K562 treated with DMSO at 1 percent for 48 hours (cell line): Measurements from ENCODE around the gene ADAMTS13. TPM values are rescaled to one million over a fixed set of nuclear protein-coding genes. Genes with fewer than 3 reads are reported as not detected.

ENCODE experiments used
- total RNA-seq: library from RNA; unstranded; fragments of 300-600 nt; gene quantifications from 2 replicates; pipeline ENCODE4 v1.2.3, GENCODE V29; 2022; ENCODE audit warnings: low replicate concordance; ENCODE audit errors: extremely low read depth

Gene ADAMTS13
- total RNA-seq, result not detected in 2 replicates

GRCh38 chr9:133421615-133422542 is at the start of gene ADAMTS13:
Gene ADAMTS13, plus strand, starts transcription at chr9:133422367. Its CDS starts 77 bp downstream, at chr9:133422444.

GRCh38 chr9:133375724-133376654 is 46.2 kb upstream of the ADAMTS13 start, which contains the start of the genes STKLD1 and SURF4:
Gene STKLD1, plus strand, starts transcription at chr9:133376366. Its CDS starts 108 bp downstream, at chr9:133376474.
Gene SURF4, minus strand, starts transcription at chr9:133376060. Its CDS starts 91 bp downstream, at chr9:133375969.

GRCh38 chr9:133417541-133418461 is 4.4 kb upstream of the ADAMTS13 start, which contains the start of gene REXO4:
Gene REXO4, minus strand, starts transcription at chr9:133418010. Its CDS starts 166 bp downstream, at chr9:133417844.

GRCh38 chr9:133459476-133460404 is 37.6 kb downstream of the ADAMTS13 start, which contains the start of gene CACFD1:
Gene CACFD1, plus strand, starts transcription at chr9:133459978. Its CDS starts 89 bp downstream, at chr9:133460067.

GRCh38 chr9:133478851-133479711 is 56.9 kb downstream of the ADAMTS13 start, which contains the start of gene SLC2A6:
Gene SLC2A6, minus strand, starts transcription at chr9:133479099. Its CDS starts 40 bp downstream, at chr9:133479059.

Other genes with a start within 250 kb of the ADAMTS13 start
- not detected in 2 replicates for gene OBP2B, start 213.1 kb upstream of the ADAMTS13 start, total RNA-seq
- gene ABO, start 147.2 kb upstream of the ADAMTS13 start, total RNA-seq, result not detected in 2 replicates
- gene SURF6, start 86.2 kb upstream of the ADAMTS13 start, total RNA-seq, result not detected in 2 replicates
- gene MED22, start 74.2 kb upstream of the ADAMTS13 start, total RNA-seq, result not detected in 2 replicates
- 3,158 and 3,735 TPM in 2 replicates for gene RPL7A, start 74.1 kb upstream of the ADAMTS13 start, total RNA-seq
- gene SURF1, start 65.9 kb upstream of the ADAMTS13 start, total RNA-seq, result not detected in 2 replicates
- not detected in 2 replicates for gene SURF2, start 65.8 kb upstream of the ADAMTS13 start, total RNA-seq
- gene SURF4, start 46.3 kb upstream of the ADAMTS13 start, total RNA-seq, result 175 TPM in 1 of 2 replicates, not detected in the other
- not detected in 2 replicates for gene STKLD1, start 46.0 kb upstream of the ADAMTS13 start, total RNA-seq
- gene REXO4, start 4.4 kb upstream of the ADAMTS13 start, total RNA-seq, result not detected in 2 replicates
- gene CACFD1, start 37.6 kb downstream of the ADAMTS13 start, total RNA-seq, result not detected in 2 replicates
- not detected in 2 replicates for gene SLC2A6, start 56.7 kb downstream of the ADAMTS13 start, total RNA-seq
- not detected in 2 replicates for gene MYMK, start 102.6 kb downstream of the ADAMTS13 start, total RNA-seq
- not detected in 2 replicates for gene ADAMTSL2, start 112.3 kb downstream of the ADAMTS13 start, total RNA-seq
- not detected in 2 replicates for gene FAM163B, start 187.0 kb downstream of the ADAMTS13 start, total RNA-seq
- not detected in 2 replicates for gene DBH, start 214.0 kb downstream of the ADAMTS13 start, total RNA-seq